GM12874 (cell line): ENCODE data around the gene PRB2.
"Not testable (repeated sequence)": the region's sequence is repeated elsewhere in the genome, so short reads cannot be mapped to it uniquely, and the experiment has no call there.

ENCODE experiments used
- CTCF ChIP-seq: IDR thresholded peaks from 2 replicates; pipeline ENCODE4 v1.5.1; 2011; ENCODE audit warnings: low read depth, mild to moderate bottlenecking, control low read depth, low read length, moderate library complexity; ENCODE audit not compliant: insufficient read depth

PRB2 gene

GRCh38 chr12:11395467-11395866 is at the start of gene PRB2:
Gene PRB2, minus strand, starts transcription at chr12:11395567. Its CDS starts 38 bp downstream, at chr12:11395529.
- TF ChIP-seq CTCF: not testable (repeated sequence)

GRCh38 chr12:11437966-11438365 is 42.6 kb upstream of the PRB2 start:
- TF ChIP-seq CTCF: no peak

- no peak for TF ChIP-seq CTCF
These were observed 38.3 kb upstream of the PRB2 start for GRCh38 chr12:11433664-11434063.

- no peak for TF ChIP-seq CTCF
These were observed 36.1 kb upstream of the PRB2 start for GRCh38 chr12:11431486-11431885.

GRCh38 chr12:11427341-11427740 is 32.0 kb upstream of the PRB2 start:
- no peak for TF ChIP-seq CTCF

GRCh38 chr12:11412731-11413130 is 17.4 kb upstream of the PRB2 start:
- no peak for TF ChIP-seq CTCF

GRCh38 chr12:11408096-11408495 is 12.7 kb upstream of the PRB2 start:
- no peak for TF ChIP-seq CTCF

- no peak for TF ChIP-seq CTCF
These were observed 2.0 kb upstream of the PRB2 start for GRCh38 chr12:11397366-11397765.
